Loucy (cell line): ENCODE data around the gene DNAH1.
A peak's percentile ranks its signal among the peaks of the same experiment; 100 is the strongest.

ENCODE experiments used
- H2AFZ ChIP-seq: fragments of 200-600 bp; sonication (generic); 2 replicates; pipeline ENCODE4 v1.6.0; 2016; ENCODE audit warnings: antibody characterized with exemption, mild to moderate bottlenecking, low read length, moderate library complexity
- H3F3A ChIP-seq: fragments of 200-600 bp; 2 replicates; pipeline ENCODE4 v1.6.0; 2016; ENCODE audit warnings: antibody characterized with exemption, low read depth, mild to moderate bottlenecking
- H3K27me3 ChIP-seq: fragments of 200-600 bp; sonication (generic); 2 replicates; pipeline ENCODE4 v1.6.1; 2014; ENCODE audit warnings: low read length, mild to moderate bottlenecking; ENCODE audit not compliant: insufficient read depth, poor library complexity, severe bottlenecking
- H3K36me3 ChIP-seq: fragments of 200-600 bp; sonication (generic); 2 replicates; pipeline ENCODE4 v1.6.1; 2016; ENCODE audit warnings: low read length; ENCODE audit not compliant: insufficient read depth
- H3K4me1 ChIP-seq: fragments of 200-600 bp; sonication (generic); 2 replicates; pipeline ENCODE4 v1.5.1; 2014; ENCODE audit warnings: low read length, mild to moderate bottlenecking; ENCODE audit not compliant: insufficient read depth, poor library complexity, severe bottlenecking
- H3K4me2 ChIP-seq: fragments of 200-600 bp; sonication (generic); 2 replicates; pipeline ENCODE4 v1.6.0; 2014; ENCODE audit warnings: antibody characterized with exemption, low read length, low read depth, mild to moderate bottlenecking; ENCODE audit not compliant: poor library complexity, severe bottlenecking
- H3K4me3 ChIP-seq: fragments of 200-600 bp; sonication (generic); 2 replicates; pipeline ENCODE4 v1.5.1; 2014; ENCODE audit warnings: low read length, mild to moderate bottlenecking, mixed read lengths; ENCODE audit not compliant: poor library complexity, severe bottlenecking
- H3K79me2 ChIP-seq: fragments of 200-600 bp; sonication (generic); 2 replicates; pipeline ENCODE4 v1.6.1; 2014; ENCODE audit warnings: low read length; ENCODE audit not compliant: insufficient read depth
- H3K9ac ChIP-seq: fragments of 200-600 bp; sonication (generic); 2 replicates; pipeline ENCODE4 v1.6.0; 2014; ENCODE audit warnings: mild to moderate bottlenecking, low read depth, low read length, moderate library complexity; ENCODE audit not compliant: poor library complexity, severe bottlenecking
- H3K9me2 ChIP-seq: fragments of 200-600 bp; sonication (generic); replicated peaks from 2 replicates; pipeline ENCODE4 v1.6.1; 2016; ENCODE audit warnings: low read depth, low read length, mixed read lengths
- H3K9me3 ChIP-seq: fragments of 200-600 bp; sonication (generic); 2 replicates; pipeline ENCODE4 v1.6.1; 2014; ENCODE audit warnings: mild to moderate bottlenecking, antibody characterized with exemption, low read length, low read depth; ENCODE audit not compliant: insufficient read depth
- H4K20me1 ChIP-seq: fragments of 200-600 bp; sonication (generic); 2 replicates; pipeline ENCODE4 v1.6.0; 2014; ENCODE audit warnings: antibody characterized with exemption, low read length, mild to moderate bottlenecking; ENCODE audit not compliant: insufficient read depth, poor library complexity, severe bottlenecking
- EZH2phosphoT487 ChIP-seq: fragments of 200-600 bp; IDR thresholded peaks from 2 replicates; pipeline ENCODE4 v1.6.1; 2018; ENCODE audit warnings: antibody characterized with exemption, mild to moderate bottlenecking, moderate library complexity, borderline replicate concordance
- TF ChIP-seq, protein P1 (sequence below): fragments of 200-600 bp; sonication (generic); conservative IDR thresholded peaks from 2 replicates; pipeline ENCODE4 v1.5.1; 2014; ENCODE audit warnings: mild to moderate bottlenecking, antibody characterized with exemption, low read length

DNAH1 gene

GRCh38 chr3:52405601-52406110, 89.5 kb downstream of the DNAH1 start:
- H3K9me3 ChIP-seq, result no peaks in the 10 kb centered on the region
- H3K27me3 ChIP-seq, result no peaks in the 10 kb centered on the region
- peak overlapping the region; percentile 99 for H3K4me2 ChIP-seq
- peaks cover 60% of the 10 kb centered on the region; the same call in 1 of the 2 replicates for H3K36me3 ChIP-seq
- TF ChIP-seq EZH2phosphoT487, result no peak
- TF ChIP-seq, protein P1, sequence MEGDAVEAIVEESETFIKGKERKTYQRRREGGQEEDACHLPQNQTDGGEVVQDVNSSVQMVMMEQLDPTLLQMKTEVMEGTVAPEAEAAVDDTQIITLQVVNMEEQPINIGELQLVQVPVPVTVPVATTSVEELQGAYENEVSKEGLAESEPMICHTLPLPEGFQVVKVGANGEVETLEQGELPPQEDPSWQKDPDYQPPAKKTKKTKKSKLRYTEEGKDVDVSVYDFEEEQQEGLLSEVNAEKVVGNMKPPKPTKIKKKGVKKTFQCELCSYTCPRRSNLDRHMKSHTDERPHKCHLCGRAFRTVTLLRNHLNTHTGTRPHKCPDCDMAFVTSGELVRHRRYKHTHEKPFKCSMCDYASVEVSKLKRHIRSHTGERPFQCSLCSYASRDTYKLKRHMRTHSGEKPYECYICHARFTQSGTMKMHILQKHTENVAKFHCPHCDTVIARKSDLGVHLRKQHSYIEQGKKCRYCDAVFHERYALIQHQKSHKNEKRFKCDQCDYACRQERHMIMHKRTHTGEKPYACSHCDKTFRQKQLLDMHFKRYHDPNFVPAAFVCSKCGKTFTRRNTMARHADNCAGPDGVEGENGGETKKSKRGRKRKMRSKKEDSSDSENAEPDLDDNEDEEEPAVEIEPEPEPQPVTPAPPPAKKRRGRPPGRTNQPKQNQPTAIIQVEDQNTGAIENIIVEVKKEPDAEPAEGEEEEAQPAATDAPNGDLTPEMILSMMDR, result no peak
- H3K4me1 ChIP-seq, result peaks cover 25% of the 10 kb centered on the region
- no peak overlapping the region for H2AFZ ChIP-seq
- no peak overlapping the region for H3K4me3 ChIP-seq
- H3F3A ChIP-seq, result no peaks in the 10 kb centered on the region
- H3K9ac ChIP-seq, result no peak overlapping the region
- H3K9me2 ChIP-seq, result no peaks in the 10 kb centered on the region
- peaks cover 52% of the 10 kb centered on the region for H3K79me2 ChIP-seq
- peaks cover 18% of the 10 kb centered on the region for H4K20me1 ChIP-seq

DNA sequence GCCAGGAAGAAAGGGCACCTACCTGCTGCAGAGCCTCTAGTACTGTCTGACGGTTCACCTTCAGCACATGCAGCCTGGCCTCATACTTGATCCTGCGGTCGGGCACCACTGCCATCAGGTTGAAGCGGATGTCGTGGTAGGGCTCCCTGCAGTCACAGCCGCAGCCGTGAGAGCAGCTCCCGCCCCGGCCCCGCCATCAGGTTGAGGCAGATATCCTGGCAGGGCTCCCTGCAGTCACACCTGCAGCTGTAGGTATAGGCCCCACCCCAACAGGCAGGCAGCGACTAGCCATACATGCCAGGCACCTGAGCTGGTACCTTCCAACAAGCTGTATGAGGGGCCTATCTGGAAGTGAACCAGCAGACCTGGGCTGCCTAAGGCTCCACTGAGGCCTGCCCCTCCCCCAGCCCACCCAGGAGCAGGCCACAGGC, 90.1 kb downstream of the DNAH1 start:
- H3K4me1 ChIP-seq, result peaks cover 25% of the 10 kb centered on the region
- no peak for TF ChIP-seq EZH2phosphoT487
- TF ChIP-seq, protein P1, result no peak
- no peak overlapping the region for H2AFZ ChIP-seq
- H3K79me2 ChIP-seq, result peaks cover 58% of the 10 kb centered on the region
- H3K36me3 ChIP-seq, result peaks cover 55% of the 10 kb centered on the region; the same call in 1 of the 2 replicates
- no peak overlapping the region for H3K9ac ChIP-seq
- H3K27me3 ChIP-seq, result no peaks in the 10 kb centered on the region
- no peak overlapping the region for H3K4me3 ChIP-seq
- H3K4me2 ChIP-seq, result peak overlapping the region; percentile 99
- no peaks in the 10 kb centered on the region; the same call in 1 of the 2 replicates for H3F3A ChIP-seq
- no peaks in the 10 kb centered on the region for H3K9me3 ChIP-seq
- H4K20me1 ChIP-seq, result peaks cover 23% of the 10 kb centered on the region
- H3K9me2 ChIP-seq, result no peaks in the 10 kb centered on the region

- no peak for TF ChIP-seq EZH2phosphoT487
- TF ChIP-seq, protein P1, result no peak
- Histone ChIP-seq H3K4me2 (peak overlapping the region; percentile 99), H3K9me3 (no peaks in the 10 kb centered on the region), H3K9ac (no peak overlapping the region), H4K20me1 (peaks cover 28% of the 10 kb centered on the region), H2AFZ (no peak overlapping the region), H3K4me3 (peak overlapping the region; percentile 95), H3F3A (no peaks in the 10 kb centered on the region; the same call in 1 of the 2 replicates), H3K27me3 (no peaks in the 10 kb centered on the region), H3K4me1 (peaks cover 25% of the 10 kb centered on the region), H3K36me3 (peaks cover 47% of the 10 kb centered on the region; the same call in 1 of the 2 replicates), H3K9me2 (no peaks in the 10 kb centered on the region), H3K79me2 (peaks cover 65% of the 10 kb centered on the region)
Measured at GRCh38 chr3:52406791-52407510, 90.8 kb downstream of the DNAH1 start.
